Measurements from ENCODE around the gene ADAMTS18.

DNA sequence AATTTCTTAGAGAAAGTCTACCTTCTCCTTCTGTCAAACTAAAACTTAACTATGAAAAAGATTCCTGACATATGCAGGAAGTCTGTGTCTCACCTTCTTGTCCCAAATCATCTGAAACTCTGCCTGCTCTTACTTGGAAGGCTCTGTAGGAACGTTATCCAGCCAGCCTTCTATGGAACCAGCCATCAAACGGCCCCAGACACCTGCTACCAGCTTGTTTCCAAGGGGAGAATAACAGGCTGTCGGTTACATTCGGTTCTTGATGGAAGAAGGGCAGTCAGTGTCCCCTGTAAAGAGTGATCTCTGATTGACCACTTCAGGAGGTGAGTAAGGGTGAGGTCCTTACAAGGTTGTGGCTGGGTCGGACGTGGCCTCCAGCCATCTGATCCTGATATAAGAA is 1.7 kb downstream of the ADAMTS18 start:
- no peak for TF ChIP-seq POLR2AphosphoS5 (IDR thresholded peaks at IDR 0.05)
- no peak for TF ChIP-seq EP300 (IDR thresholded peaks at IDR 0.05)
- TF ChIP-seq, protein P1, sequence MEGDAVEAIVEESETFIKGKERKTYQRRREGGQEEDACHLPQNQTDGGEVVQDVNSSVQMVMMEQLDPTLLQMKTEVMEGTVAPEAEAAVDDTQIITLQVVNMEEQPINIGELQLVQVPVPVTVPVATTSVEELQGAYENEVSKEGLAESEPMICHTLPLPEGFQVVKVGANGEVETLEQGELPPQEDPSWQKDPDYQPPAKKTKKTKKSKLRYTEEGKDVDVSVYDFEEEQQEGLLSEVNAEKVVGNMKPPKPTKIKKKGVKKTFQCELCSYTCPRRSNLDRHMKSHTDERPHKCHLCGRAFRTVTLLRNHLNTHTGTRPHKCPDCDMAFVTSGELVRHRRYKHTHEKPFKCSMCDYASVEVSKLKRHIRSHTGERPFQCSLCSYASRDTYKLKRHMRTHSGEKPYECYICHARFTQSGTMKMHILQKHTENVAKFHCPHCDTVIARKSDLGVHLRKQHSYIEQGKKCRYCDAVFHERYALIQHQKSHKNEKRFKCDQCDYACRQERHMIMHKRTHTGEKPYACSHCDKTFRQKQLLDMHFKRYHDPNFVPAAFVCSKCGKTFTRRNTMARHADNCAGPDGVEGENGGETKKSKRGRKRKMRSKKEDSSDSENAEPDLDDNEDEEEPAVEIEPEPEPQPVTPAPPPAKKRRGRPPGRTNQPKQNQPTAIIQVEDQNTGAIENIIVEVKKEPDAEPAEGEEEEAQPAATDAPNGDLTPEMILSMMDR (IDR thresholded peaks at IDR 0.05): no peak

All from sigmoid colon (tissue), 4 donors.